HG03565 (cell line): ENCODE results near the gene C12orf54.
A peak's percentile ranks its signal among the peaks of the same experiment; 100 is the strongest.
"Not testable (repeated sequence)": the region's sequence is repeated elsewhere in the genome, so short reads cannot be mapped to it uniquely, and the experiment has no call there.

ENCODE experiments used
- ATAC-seq: cut with Tn5 transposase; IDR thresholded peaks from one replicate; pipeline ENCODE4 v1.9.1; 2021; ENCODE audit warnings: mild to moderate bottlenecking, moderate library complexity; ENCODE audit not compliant: unreplicated experiment

The C12orf54 gene

DNA sequence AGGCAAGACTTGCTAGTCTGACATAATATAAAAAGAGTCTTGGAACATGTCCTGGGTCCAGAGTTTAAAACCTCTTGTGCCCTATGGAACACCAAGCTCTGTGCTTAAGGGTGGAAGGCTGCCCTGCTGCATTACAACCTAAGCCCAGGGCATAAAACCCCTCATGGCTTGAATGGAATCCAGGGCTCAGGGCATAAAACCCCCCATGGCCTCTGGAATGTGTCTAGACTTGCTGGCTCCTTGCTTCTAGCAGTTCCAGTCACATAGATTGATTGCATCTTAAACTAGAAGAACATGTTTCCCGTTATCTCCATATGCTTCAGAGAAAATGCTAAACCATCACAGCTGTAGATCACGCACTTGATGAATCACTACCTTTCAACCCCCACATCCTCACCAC, 24.5 kb downstream of the C12orf54 start:
- not testable (repeated sequence) for ATAC-seq

DNA sequence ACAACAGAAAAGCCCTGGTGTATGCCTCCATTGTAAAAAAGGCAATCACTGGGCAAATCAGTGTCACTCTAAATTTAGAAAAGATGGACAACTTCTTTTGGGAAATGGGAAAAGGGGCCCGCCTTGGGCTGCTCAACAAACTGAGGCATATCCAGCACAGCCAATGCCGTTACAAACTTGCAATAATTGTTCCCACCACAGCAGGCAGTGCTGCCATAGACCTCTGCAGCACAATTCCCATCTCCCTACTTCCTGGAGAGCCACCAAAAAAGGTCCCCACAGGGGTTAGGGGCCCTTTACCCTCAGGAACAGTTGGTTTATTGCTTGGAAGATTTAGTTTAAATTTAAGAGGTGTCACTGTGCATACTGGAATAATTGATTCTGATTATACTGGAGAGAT, 26.7 kb downstream of the C12orf54 start:
- no peak for ATAC-seq

DNA sequence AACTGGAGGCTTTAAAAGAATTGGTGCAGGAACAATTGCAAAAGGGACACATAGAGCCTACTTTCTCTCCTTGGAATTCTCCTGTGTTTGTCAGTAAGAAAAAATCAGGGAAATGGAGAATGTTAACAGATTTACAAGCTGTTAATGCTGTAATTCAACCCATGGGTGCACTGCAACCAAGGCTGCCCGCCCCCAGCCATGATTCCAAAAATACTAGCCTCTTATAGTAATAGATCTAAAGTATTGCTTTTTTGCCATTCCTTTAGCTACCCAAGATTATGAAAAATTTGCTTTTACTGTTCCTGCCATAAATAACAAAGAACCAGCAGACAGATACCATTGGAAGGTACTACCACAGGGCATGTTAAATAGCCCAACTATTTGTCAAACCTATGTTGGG, 27.8 kb downstream of the C12orf54 start:
- no peak for ATAC-seq

DNA sequence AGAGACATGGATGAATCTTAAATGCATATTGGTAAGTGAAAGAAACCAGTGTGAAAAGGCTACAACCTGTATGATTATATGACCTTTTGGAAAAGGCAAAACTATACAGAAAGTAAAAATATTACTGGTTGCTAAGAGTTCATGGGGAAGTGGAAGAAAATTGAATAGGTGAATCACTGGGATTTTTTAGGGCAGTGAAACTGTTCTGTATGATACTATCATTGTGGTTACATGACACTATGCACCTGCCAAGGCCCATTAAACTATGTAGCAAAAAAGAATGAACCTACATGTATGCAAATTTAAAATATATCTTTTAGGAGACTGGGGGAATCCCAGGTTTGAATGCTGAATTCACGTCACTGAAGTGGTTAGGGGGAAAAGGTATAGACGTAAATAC, 30.6 kb downstream of the C12orf54 start:
- peak; percentile 81 for ATAC-seq

DNA sequence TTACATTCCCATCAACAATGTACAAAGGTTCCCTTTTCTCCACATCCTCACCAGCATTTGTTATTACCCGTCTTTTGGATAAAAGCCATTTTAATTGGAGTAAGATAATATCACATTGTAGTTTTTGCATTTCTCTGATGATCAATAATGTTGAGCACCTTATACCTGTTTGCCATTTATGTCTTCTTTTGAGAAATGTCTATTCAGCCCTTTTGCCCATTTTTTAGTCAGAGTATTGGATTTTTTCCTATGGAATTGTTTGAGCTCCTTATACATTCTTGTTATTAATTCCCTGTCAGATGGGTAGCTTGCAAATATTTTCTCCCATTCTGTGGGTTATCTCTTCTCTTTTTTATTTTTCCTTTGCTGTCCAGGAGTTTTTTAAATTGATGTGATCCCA, 32.4 kb downstream of the C12orf54 start:
- no peak for ATAC-seq

DNA sequence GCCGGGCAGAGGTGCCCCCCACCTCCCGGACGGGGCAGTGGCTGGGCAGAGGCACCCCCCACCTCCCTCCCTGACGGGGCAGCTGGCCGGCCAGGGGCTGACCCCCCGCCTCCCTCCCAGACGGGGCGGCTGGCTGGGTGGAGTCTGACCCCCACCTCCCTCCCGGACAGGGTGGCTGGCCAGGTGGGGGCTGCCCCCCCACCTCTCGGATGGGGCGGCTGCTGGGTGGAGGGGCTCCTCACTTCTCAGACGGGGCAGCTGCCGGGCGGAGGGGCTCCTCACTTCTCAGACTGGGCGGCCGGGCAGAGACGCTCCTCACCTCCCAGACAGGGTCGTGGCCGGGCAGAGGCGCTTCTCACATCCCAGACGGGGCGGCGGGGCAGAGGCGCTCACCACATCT, 38.1 kb downstream of the C12orf54 start:
- ATAC-seq, result not testable (repeated sequence)

DNA sequence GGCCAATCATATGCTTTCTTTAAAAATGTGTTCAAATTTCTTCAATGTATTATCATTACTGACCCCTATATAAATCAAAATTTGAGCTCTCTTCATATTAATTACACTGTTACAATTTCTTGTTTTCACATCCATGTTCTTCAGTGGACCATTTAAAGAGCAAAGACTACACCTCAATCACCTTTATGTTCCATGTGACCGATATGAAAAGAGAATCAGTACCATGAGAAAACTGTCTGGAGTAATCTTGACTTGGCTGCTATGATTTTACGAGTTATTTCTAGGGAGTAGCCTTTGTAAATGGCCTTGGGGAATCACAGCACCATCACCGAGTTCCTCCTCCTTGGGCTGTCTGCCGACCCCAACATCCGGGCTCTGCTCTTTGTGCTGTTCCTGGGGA, 43.0 kb downstream of the C12orf54 start, which contains the start of gene OR8S1:
Gene OR8S1 (plus strand): TSS at position 301 of the 400 bp plus-strand sequence. CDS start 0 bp downstream, at position 301.
- no peak for ATAC-seq

DNA sequence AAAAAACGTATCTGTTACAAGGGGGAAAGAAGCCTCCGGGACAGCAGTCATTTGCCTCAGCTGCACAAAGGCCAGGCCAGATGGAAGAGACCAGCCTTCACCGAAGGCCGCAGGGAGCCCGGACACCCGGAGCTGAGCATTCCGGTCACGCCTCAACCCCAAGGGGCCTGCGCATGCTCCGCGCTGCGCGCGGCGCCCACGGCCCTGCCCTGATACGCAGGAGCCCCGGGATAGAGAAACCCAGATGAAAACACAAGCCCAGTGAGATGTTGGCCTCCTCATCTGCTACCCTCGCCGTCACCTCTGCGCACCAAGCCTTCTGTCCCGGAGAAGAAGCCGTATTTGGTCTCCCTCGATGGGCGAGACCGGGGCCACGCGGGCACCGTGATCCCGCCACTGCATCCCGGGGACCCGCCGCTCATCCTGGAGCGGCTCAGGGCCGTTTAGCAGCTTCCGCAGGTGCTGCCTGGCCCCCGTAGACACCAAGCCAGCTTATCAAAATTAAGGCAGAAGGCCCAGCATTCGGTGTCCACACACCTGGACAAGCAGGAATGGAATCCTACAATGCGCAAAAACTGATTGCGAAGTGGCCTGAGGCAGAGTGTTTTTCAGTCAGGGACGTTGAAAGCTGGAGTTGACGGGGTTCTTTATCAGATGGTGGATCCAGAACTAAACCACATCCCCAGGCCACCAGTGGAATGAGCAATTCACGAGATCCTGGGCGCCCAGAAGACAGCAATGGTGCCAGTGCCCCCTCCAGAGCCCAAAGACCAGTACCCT, 45.8 kb downstream of the C12orf54 start:
- no peak for ATAC-seq

DNA sequence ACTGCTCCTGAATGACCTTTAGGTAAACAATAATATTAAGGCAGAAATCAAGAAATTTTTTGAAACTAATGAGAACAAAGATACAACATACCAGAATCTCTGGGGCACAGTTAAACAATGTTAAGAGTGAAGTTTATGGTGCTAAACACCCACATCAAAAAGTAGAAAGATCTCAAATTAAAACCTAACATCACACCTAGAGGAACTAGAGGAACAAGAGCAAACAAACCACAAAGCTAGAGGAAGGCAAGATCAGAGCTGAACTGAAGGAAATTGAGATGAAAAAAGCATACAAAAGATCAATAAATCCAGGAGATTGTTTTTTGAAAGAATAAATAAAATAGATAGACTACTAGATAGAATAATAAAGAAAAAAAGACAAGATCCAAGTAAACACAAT, 50.3 kb downstream of the C12orf54 start:
- no peak for ATAC-seq

DNA sequence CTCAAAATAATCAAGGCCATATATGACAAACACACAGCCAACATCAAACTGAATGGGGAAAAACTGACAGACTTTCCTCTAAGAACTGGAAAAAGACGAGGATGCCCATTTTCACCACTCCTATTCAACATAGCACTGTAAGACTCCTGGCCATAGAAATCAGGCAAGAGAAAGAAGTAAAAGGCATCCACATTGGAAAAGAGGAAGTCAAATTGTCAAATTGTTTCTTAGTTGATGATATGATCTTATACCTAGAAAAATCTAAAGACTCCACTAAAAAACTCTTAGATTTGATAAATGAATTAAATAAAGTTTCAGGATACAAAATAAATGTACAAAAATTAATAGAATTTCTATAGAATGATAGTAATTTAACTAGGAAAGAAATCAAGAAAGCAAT, 54.3 kb downstream of the C12orf54 start:
- no peak for ATAC-seq

DNA sequence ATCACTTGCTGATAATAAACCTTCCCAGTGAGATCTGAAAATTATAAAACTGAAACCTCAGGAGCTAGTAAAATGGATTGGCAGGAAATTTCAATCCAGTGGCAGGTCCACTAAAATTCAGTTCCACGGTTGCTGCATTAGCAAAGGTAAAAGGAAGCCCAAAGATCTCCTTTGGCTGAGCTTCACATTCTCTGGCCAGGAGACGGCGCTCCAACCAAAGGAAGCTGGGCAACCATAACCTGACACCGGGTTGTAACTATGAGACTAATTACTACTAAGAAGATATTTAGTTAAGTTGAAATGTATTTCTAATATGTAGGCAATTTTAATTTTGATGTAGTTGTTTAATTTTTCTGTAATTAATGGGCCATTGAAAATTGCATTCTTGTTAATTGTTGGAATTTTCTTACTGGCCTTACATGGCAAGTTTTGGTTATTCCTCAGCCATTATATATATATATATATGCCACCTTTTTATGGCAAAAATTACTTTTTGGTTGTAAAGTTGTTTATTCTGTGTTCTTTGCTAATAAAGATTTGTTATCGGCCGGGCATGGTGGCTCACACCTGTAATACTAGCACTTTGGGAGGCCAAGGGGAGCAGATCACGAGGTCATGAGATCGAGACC, 60.1 kb downstream of the C12orf54 start:
- no peak for ATAC-seq

DNA sequence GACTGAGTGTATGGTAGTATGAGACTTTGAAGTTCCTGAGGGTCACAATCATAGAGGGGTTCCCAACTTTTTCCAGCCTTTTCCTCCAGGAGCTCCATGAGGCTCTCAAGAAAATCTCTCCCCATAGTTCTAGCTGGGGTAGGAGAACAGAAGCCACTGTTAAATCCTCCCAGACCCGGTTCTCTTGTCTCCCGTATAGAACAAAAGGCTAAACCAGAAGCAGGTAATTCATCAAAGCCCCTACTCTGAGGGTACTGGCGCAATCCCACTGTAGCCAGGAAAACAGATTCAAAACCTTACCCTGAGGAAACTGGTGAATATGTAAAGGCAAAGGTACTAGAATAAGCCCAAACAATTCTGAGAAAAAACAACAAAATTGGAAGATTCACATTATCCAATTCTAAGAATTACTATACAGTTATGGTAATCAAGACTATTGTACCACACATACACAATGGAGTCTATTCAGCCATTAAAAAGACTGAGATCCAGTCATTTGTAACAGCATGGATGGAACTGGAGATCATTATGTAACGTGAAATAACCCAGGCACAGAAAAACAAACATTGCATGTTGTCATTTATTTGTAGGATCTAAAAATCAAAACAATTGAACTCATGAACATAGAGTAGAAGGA, 63.7 kb downstream of the C12orf54 start:
- no peak for ATAC-seq
